Lung microvascular endothelial cell (primary cell): ENCODE measurements around the gene FLOT2. TPM values are rescaled to one million over a fixed set of nuclear protein-coding genes. Genes with fewer than 3 reads are reported as not detected.
A peak's percentile ranks its signal among the peaks of the same experiment; 100 is the strongest.
"Not testable (repeated sequence)": the region's sequence is repeated elsewhere in the genome, so short reads cannot be mapped to it uniquely, and the experiment has no call there.

Experiments
- DNase-seq, 2 donors: peaks; one replicate each; pipeline versions ENCODE4 v3.0.0 to v3.0.0-alpha.2; 2010; ENCODE audit warnings: low read depth in 2 of 2
- total RNA-seq: library from RNA; depleted of rRNA; stranded (reverse); fragments of >200 nt; gene quantifications from 2 replicates; pipeline ENCODE4 v1.2.1, GENCODE V29; 2014

Gene FLOT2
- total RNA-seq, 1 donor from 2014 or later, result 93.7 TPM

- DNase-seq, result no peak
These were observed 22.8 kb downstream of the FLOT2 start for GRCh38 chr17:28874750-28875149.

DNA sequence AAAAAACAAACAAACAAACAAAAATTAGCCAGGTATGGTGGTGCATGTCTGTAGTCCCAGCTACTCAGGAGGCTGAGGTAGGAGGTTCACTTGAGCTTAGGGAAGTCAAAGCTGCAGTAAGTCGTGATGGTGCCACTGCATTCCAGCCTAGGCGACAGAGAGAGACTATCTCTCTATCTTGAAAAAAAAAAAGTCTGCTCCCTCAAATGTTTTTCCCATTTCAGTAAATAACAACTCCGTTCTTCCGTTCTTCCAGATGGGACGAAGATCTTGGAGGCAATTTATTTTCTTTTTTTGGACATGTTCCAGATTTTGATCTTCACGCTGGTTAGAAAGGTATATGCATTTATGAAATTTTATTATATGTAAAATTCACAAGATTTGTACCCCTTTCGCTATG is 23.7 kb downstream of the FLOT2 start:
- DNase-seq, result no peak

- peak in 1 of 2 donors; percentile 31 for DNase-seq
These were observed 26.4 kb downstream of the FLOT2 start for GRCh38 chr17:28871056-28871579.

GRCh38 chr17:28867276-28867675 is 30.3 kb downstream of the FLOT2 start:
- no peak for DNase-seq

DNA sequence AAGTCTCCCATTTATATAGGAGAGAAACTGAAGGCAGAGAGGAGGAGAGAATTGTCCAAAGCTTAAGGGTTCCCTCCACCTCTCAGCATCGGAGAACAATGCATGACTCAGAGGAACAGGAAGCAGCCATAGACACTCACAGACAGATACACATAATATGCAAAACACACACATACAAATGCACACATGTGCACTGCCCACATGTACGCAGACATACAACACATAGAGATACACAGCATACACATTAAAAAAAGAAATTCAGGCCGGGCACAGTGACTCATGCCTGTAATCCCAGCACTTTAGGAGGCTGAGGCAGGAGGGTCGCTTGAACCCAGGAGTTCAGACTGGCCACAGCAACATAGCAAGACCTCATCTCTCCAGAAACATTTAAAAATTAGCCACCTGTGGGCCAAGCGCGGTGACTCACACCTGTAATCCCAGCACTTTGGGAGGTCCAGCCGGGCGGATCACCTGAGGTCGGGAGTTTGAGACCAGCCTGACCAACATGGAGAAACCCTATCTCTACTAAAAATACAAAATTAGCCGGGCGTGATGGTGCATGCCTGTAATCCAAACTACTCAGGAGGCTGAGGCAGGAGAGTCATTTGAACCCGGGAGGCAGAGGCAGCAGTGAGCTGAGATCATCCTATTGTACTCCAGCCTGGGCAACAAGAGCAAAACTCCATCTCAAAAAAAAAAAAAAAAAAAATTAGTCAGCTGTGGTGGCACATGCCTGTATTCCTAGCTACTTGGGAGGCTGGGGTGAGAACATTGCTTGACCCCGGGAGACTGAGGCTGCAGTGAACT is 31.4 kb downstream of the FLOT2 start:
- DNase-seq, result peak; percentile 48 to 78

DNA sequence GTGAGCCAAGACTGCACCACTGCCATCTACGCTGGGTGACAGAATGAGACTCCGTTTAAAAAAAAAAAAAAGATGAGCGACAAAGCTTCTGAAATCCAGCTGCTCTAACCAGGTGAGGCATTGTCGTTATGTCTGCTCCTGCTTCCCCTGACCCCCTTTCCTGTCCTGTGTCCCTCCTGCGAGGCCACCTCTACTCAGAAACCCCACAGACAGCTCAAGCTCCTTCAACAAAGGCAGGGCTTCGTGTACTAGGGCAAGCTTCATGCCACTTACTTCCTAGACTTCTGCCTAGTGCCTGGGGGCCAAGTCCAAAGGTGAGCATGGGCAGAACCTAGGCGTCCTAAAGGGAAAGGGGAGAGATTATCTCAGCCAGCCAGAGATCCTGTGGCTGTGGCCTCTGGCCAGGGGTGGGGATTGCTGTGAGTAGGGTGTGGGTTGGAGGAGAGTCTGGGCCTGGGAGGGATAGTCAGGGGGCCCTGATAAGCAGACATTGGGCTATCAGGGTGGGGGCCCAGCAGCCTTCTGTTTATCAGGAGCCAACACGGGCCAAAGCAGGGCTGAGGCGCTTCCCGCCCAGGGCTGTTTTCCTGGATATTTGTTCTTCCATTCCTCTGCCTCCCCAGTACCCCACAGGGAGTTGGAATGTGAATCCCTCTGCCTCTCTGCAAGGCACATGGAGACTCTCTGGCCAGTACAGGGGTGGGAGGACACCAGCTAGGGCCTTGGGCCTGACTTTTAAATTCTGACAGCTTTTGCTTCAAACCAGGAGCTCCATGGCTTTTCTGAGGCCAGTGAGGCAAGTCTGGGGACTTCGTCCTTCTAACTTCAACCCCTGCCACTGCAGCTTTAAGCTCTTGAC is 32.3 kb downstream of the FLOT2 start:
- DNase-seq, result peak in 1 of 2 donors; percentile 25

DNA sequence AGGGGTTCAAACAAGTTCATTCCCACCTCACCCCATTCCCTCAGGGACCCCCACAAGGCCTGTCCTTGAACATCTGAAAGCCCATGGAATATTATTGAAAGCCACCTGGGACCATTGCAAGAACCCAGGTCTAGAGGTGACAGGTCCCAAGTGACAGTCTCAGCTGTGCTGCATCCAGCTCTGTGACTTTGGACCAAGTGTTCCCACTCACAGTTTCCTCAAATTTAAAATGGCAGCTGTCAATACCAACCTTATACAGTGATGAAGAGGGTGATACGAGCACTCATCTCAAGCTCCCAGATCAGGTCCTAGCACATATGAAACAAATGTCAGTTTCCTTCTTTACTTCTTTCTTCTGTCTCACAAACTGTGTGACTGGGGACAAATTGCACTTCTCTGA is 33.6 kb downstream of the FLOT2 start:
- no peak for DNase-seq

DNA sequence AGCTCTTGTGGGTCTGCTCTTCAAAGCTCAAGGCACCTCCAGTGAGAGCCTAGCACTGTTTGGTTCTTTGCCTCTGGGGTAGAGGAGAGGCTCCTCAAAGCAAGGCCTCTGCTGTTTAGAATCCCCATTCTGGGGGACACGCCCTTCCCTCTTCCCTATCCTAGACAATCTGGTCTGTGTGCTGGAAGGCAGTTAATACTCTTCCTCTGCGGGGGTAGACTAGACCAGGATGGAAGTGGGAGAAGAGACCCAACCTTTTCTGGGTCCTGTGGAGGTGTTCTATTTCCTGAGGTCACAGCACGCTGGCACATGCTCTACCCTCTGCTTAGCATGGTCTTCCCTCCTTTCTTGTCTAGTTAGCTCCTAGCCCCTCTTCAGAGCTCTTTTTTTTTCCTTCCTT is 35.0 kb downstream of the FLOT2 start:
- no peak for DNase-seq

- DNase-seq, result no peak
These were observed 35.9 kb downstream of the FLOT2 start for GRCh38 chr17:28861393-28862203.

GRCh38 chr17:28860363-28860808 is 37.1 kb downstream of the FLOT2 start:
- no peak for DNase-seq

GRCh38 chr17:28858801-28859355 is 38.7 kb downstream of the FLOT2 start:
- DNase-seq, result no peak

DNA sequence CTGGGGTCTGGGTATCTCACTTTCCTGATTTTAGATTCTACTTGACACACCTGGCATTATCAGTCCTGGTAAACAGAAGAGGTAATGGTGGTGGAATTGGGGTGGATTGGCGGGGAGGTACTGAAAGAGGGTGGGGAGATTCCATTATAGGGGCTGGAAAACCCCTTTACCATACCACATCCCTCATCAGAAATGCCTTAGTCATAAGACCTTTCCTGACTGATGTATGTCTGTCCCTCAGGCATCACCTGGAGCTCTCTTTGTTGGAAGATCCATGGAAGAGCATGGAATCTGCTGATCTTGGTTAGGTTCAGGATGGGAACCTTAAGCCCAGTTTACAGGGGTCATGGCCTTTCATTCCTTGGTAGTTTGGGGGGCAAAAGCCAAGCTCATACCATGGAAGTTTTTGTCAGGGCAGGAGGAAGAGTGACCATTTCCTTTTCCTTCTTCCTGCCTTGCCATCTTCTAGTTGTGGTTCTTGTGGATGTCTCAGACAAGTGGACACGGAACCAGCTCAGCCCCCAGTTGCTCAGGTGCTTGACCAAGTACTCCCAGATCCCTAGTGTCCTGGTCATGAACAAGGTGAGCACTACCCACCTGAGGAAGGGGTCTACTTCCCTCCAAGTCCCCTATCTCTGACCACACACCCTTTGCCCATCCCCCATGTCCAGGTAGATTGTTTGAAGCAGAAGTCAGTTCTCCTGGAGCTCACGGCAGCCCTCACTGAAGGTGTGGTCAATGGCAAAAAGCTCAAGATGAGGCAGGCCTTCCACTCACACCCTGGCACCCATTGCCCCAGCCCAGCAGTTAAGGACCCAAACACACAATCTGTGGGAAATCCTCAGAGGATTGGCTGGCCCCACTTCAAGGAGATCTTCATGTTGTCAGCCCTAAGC is 39.4 kb downstream of the FLOT2 start:
- no peak for DNase-seq

DNA sequence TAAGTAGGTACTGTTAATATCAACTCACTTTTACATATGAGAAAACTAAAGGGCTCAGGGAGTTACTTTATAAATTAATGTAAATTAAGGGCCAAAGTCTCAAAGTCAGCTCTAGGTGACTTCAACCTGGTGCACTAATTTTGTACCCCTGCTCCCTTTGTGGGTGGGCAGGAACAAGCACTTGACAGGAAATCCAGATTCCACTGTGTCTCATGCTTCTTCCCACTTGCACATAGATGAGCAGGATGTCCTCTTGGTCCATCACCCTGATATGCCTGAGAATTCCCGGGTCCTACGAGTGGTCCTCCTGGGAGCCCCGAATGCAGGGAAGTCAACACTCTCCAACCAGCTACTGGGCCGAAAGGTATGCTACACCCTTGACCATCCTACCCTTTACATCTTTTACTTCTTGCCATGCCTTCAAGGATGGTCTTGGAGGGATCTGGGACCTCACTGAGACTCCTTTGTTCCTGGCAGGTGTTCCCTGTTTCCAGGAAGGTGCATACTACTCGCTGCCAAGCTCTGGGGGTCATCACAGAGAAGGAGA is 41.4 kb downstream of the FLOT2 start:
- DNase-seq, result no peak

GRCh38 chr17:28855336-28855679 is 42.2 kb downstream of the FLOT2 start:
- no peak for DNase-seq

DNA sequence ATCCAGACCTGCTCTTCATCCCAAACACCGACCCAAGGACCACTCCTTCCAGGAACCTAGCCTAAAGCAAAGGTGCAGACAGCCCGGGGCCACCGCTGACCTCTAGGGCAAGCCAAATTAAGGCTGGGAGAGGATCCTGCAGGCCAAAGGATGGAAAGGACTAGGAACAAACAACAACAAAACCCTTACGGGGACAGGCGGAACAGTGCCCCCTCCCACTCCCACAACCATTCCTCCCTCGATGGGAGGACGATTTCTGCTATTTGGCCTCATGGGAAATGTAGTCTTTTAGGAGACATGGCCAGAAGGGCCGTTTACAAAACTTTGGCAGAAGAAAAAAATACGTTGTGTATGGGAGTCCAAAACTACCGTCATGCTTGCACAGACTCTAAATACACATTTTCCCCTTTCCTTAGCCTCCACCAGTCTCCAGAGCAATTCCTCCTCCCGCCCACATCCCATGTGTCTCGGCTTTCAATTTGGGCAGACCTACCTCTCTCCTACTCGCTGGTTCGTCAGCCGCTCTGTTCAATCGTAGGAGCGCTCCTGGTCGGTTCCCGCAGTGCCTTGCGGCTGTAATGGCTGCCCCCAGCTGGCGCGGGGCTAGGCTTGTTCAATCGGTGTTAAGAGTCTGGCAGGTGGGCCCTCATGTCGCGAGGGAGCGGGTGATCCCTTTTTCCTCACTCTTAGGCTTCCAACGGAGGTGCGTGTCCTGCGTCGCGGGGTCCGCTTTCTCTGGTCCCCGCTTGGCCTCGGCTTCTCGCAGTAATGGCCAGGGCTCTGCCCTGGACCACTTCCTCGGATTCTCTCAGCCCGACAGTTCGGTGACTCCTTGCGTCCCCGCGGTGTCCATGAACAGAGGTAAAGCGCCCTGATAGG is 42.8 kb downstream of the FLOT2 start, which contains the start of gene ERAL1:
Gene ERAL1 (plus strand): TSS at position 560 of the 879 bp plus-strand sequence. CDS start 19 bp downstream, at position 579.
- DNase-seq, result peak; percentile 88 to 89

DNA sequence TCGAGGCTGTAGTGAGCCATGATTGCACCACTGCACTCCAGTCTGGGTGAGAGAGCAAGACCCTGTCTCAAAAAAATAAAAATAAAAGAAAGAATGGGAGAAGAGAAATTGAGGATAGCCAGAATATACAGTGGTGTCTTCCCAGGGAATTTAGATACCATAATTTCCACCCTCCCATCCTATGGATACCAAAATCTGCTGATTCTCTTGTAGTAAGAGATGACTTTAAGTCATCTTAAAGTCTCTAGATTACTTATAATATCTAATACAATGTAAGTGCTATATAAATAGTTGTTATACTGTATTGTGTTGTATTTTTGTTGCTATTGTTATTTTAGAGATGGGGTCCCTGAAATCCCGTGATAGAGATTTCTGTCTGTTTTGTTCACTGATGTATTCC is 44.2 kb downstream of the FLOT2 start:
- no peak for DNase-seq

DNA sequence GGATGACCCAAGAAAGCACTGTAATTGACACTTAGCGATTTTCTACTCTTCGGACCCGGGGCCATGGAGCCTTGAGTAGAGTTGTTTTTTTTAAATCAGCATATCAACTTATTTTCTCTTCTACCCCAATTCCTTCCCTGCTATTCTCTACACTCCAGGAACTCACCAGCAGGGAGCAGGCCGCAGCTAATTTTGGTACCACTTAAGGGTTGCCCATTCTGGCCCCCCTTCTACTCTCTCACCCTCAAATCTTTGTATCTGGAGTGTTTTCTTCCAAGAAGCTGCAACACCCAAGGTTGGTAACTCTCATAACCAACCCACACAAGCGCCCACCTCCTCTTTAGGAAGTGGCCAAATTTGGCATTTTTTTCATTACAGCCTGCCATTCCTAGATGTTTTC is 48.3 kb downstream of the FLOT2 start:
- DNase-seq, result peak; percentile 26 to 29

- peak; percentile 46 to 65 for DNase-seq
These were observed 48.9 kb downstream of the FLOT2 start for GRCh38 chr17:28848667-28849066.

- DNase-seq, result not testable (repeated sequence)
These were observed 50.8 kb downstream of the FLOT2 start for GRCh38 chr17:28846699-28847098.
